ENCODE data around the gene LDLRAD4.

- TF ChIP-seq CTCF (conservative IDR thresholded peaks at IDR 0.05) (no peak), EZH2 (IDR thresholded peaks at IDR 0.05; ENCODE audit: low read depth) (no peak)
These were observed 94.6 kb downstream of the LDLRAD4 start for GRCh38 chr18:13313006-13313686.

All from PC-9 (cell line).